Activated CD8-positive, alpha-beta memory T cell treated with anti-CD3 and anti-CD28 coated beads, Interleukin-2, amount 50 U/mL, for 24 hours (primary cell): Measurements from ENCODE around the gene NCOA3.
"Not testable (repeated sequence)": the region's sequence is repeated elsewhere in the genome, so short reads cannot be mapped to it uniquely, and the experiment has no call there.

Experiments
- DNase-seq: peaks from one replicate; pipeline ENCODE4 v3.0.0-alpha.2; 2020; ENCODE audit errors: extremely low read depth

Gene NCOA3

GRCh38 chr20:47535994-47536393 is 34.3 kb downstream of the NCOA3 start:
- DNase-seq = no peak

GRCh38 chr20:47540443-47541354 is 39.0 kb downstream of the NCOA3 start:
- no peak for DNase-seq

GRCh38 chr20:47541355-47541922 is 39.8 kb downstream of the NCOA3 start:
- no peak for DNase-seq

- no peak for DNase-seq
Observed at GRCh38 chr20:47543006-47543431, 41.3 kb downstream of the NCOA3 start.

- DNase-seq = no peak
Observed at GRCh38 chr20:47544240-47544639, 42.6 kb downstream of the NCOA3 start.

- no peak for DNase-seq
Observed at GRCh38 chr20:47544852-47545251, 43.2 kb downstream of the NCOA3 start.

- no peak for DNase-seq
Observed at GRCh38 chr20:47545499-47545898, 43.8 kb downstream of the NCOA3 start.

GRCh38 chr20:47546184-47547033 is 44.7 kb downstream of the NCOA3 start:
- no peak for DNase-seq

- DNase-seq = no peak
Observed at GRCh38 chr20:47547034-47547387, 45.3 kb downstream of the NCOA3 start.

- no peak for DNase-seq
Observed at GRCh38 chr20:47549671-47550070, 48.0 kb downstream of the NCOA3 start.

GRCh38 chr20:47551222-47551621 is 49.5 kb downstream of the NCOA3 start:
- no peak for DNase-seq

GRCh38 chr20:47551841-47552240 is 50.2 kb downstream of the NCOA3 start:
- DNase-seq = no peak

GRCh38 chr20:47552996-47553395 is 51.3 kb downstream of the NCOA3 start:
- DNase-seq = no peak

- DNase-seq = not testable (repeated sequence)
Observed at GRCh38 chr20:47553594-47554235, 52.0 kb downstream of the NCOA3 start.

- DNase-seq = not testable (repeated sequence)
Observed at GRCh38 chr20:47554283-47554682, 52.6 kb downstream of the NCOA3 start.

GRCh38 chr20:47557218-47557617 is 55.5 kb downstream of the NCOA3 start:
- no peak for DNase-seq

GRCh38 chr20:47557791-47558190 is 56.1 kb downstream of the NCOA3 start:
- no peak for DNase-seq

- no peak for DNase-seq
Observed at GRCh38 chr20:47558295-47559066, 56.8 kb downstream of the NCOA3 start.

- DNase-seq = no peak
Observed at GRCh38 chr20:47559141-47559540, 57.5 kb downstream of the NCOA3 start.

GRCh38 chr20:47561180-47561579 is 59.5 kb downstream of the NCOA3 start:
- DNase-seq = no peak
